Thymus (tissue), 11 donors: ENCODE results near the gene GLG1. TPM values are rescaled to one million over a fixed set of nuclear protein-coding genes. Genes with fewer than 3 reads are reported as not detected.

Experiments used
- DNase-seq, 9 donors: peaks; one replicate each; pipeline ENCODE4 v3.0.0-alpha.2; 2013; ENCODE audit warnings: low spot score in 9 of 9, low read depth in 6 of 9, missing footprints in 1 of 9
- H3K27ac ChIP-seq, 2 donors: one replicate each; pipeline ENCODE4 v1.5.1; 2013; ENCODE audit warnings: control low read depth in 1 of 2, low read depth in 1 of 2, low read length in 1 of 2, mild to moderate bottlenecking in 1 of 2, moderate library complexity in 1 of 2
- H3K27me3 ChIP-seq, 2 donors: one replicate each; pipeline ENCODE4 v1.5.1; 2013; ENCODE audit warnings: low read length in 1 of 2; ENCODE audit not compliant: control insufficient read depth in 2 of 2, insufficient read depth in 1 of 2
- H3K36me3 ChIP-seq, 2 donors: one replicate each; pipeline ENCODE4 v1.5.1; 2013; ENCODE audit warnings: low read length in 1 of 2, mild to moderate bottlenecking in 1 of 2, moderate library complexity in 1 of 2; ENCODE audit not compliant: control insufficient read depth in 2 of 2, insufficient read depth in 2 of 2
- H3K4me1 ChIP-seq, 2 donors: one replicate each; pipeline ENCODE4 v1.5.1; 2013; ENCODE audit warnings: low read length in 2 of 2; ENCODE audit not compliant: control insufficient read depth in 2 of 2, insufficient read depth in 2 of 2
- H3K4me3 ChIP-seq, 2 donors: one replicate each; pipeline ENCODE4 v1.5.1; 2013; ENCODE audit warnings: low read length in 2 of 2, control low read depth in 1 of 2, mild to moderate bottlenecking in 1 of 2
- H3K9me3 ChIP-seq, 2 donors: one replicate each; pipeline ENCODE4 v1.5.1; 2013; ENCODE audit warnings: low read length in 1 of 2, mild to moderate bottlenecking in 1 of 2; ENCODE audit not compliant: control insufficient read depth in 2 of 2, insufficient read depth in 1 of 2
- WGBS: extraction: QIAGEN DNeasy Blood & Tissue Kit; methylation state at CpG from one replicate; pipeline ENCODE4 v1.1.7; 2013; 5-methylcytosine and 5-hydroxymethylcytosine counted together
- polyA plus RNA-seq: library from polyadenylated mRNA; stranded (reverse); fragments of 200-250 nt; gene quantifications from one replicate; pipeline ENCODE4 v1.2.3, GENCODE V29; 2013
- total RNA-seq: library from RNA; stranded (reverse); fragments of 120-200 nt; gene quantifications from one replicate; pipeline ENCODE4 v1.2.4, GENCODE V29; 2013
- donor health status: healthy.

GLG1 gene
- total and polyA plus RNA-seq, 2 donors, result 31.7 to 38.4 TPM

GRCh38 chr16:74465851-74466685 is 140.8 kb downstream of the GLG1 start:
- Histone ChIP-seq H3K4me1 (no peaks in the 10 kb centered on the region), H3K36me3 (peaks cover 71 to 78% of the 10 kb centered on the region in 2 donors), H3K27me3 (no peaks in the 10 kb centered on the region), H3K4me3 (no peak overlapping the region), H3K9me3 (peaks cover 0 to 2% of the 10 kb centered on the region in 2 donors), H3K27ac (no peak overlapping the region)
- WGBS, result 94% methylated on average over 6 of the region's 6 CpGs
- no peak for DNase-seq

- Histone ChIP-seq H3K27me3 (no peaks in the 10 kb centered on the region), H3K9me3 (peaks cover 0 to 2% of the 10 kb centered on the region in 2 donors), H3K36me3 (peaks cover 71 to 77% of the 10 kb centered on the region in 2 donors), H3K4me3 (no peak overlapping the region), H3K27ac (no peak overlapping the region), H3K4me1 (no peaks in the 10 kb centered on the region)
- no peak for DNase-seq
- 97% methylated on average over 7 of the region's 7 CpGs for WGBS
Measured at GRCh38 chr16:74465281-74465680, 141.6 kb downstream of the GLG1 start.

DNA sequence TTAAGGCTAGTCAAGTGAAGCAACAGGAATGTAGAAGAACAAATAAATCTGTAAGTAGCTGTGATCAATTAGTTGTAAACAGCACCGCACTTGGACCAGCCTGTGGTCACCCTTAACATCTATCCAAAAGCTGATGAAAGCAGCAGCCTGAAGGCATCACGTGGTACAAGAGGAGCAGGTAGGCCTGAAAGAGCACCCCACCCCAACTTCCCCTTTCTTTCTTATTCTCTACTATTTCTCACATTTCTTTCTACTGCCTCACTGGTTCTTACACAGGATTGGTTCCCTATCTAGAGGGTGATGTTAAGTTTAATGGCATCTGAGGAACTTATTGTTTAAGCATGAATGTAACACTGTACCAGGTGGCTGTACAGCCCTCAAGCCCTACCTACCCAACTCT is 143.0 kb downstream of the GLG1 start:
- Histone ChIP-seq H3K9me3 (peaks cover 0 to 2% of the 10 kb centered on the region in 2 donors), H3K27me3 (no peaks in the 10 kb centered on the region), H3K4me1 (no peaks in the 10 kb centered on the region), H3K36me3 (peaks cover 66 to 67% of the 10 kb centered on the region in 2 donors), H3K27ac (no peak overlapping the region), H3K4me3 (no peak overlapping the region)
- WGBS, result 94% methylated on average over 2 of the region's 2 CpGs
- DNase-seq, result no peak

DNA sequence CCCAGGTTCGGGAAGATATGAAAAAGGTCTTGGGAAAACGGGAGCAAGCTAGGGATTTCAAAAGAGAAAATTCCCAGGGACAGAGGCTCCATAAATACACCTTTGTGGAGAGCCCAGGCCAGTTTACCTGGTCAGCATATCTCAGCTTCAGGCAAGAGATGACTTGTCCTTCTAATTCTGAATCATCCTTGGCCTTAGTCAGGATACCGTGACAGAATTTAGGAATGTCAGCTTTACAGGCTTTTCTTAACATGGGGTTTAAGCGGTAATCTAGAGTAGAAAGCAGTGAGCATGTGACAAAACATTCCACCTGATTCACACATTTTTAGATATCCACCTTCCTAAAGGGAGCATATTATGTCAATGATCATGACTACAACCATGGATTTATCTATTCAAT is 144.6 kb downstream of the GLG1 start:
- Histone ChIP-seq H3K4me1 (no peaks in the 10 kb centered on the region), H3K27ac (no peak overlapping the region), H3K4me3 (no peak overlapping the region), H3K9me3 (no peaks in the 10 kb centered on the region), H3K36me3 (peaks cover 66 to 67% of the 10 kb centered on the region in 2 donors), H3K27me3 (no peaks in the 10 kb centered on the region)
- WGBS, result 95% methylated on average over 4 of the region's 4 CpGs
- no peak for DNase-seq

DNA sequence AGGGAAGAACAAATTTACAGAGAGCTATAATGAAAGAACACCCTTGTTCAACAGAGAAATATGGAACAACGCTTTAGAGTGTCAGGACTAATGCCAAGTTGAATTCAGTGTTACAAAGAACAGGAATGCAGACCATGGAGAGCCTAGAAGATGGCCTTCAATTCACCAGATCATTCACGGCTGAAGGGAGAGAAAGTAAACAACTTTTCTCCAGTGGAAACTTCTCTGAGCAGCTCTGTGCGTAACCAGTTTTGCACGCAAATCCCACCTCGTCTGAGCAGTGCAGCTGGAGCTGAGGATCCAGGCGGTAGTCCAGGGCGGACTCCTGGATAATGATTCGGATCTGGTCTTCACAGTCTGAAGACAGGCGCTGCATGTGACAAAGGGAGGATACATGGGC is 145.1 kb downstream of the GLG1 start:
- DNase-seq, result no peak
- Histone ChIP-seq H3K27me3 (no peaks in the 10 kb centered on the region), H3K27ac (no peak overlapping the region), H3K9me3 (no peaks in the 10 kb centered on the region), H3K36me3 (peaks cover 66 to 67% of the 10 kb centered on the region in 2 donors), H3K4me3 (no peak overlapping the region), H3K4me1 (no peaks in the 10 kb centered on the region)
- WGBS, result 97% methylated on average over 9 of the region's 9 CpGs

GRCh38 chr16:74460542-74460941 is 146.4 kb downstream of the GLG1 start:
- H3K4me1 ChIP-seq, result no peaks in the 10 kb centered on the region
- no peak for DNase-seq
- no peak overlapping the region for H3K27ac ChIP-seq
- H3K36me3 ChIP-seq, result peaks cover 71 to 74% of the 10 kb centered on the region in 2 donors
- H3K27me3 ChIP-seq, result no peaks in the 10 kb centered on the region
- 98% methylated on average over 7 of the region's 7 CpGs for WGBS
- no peaks in the 10 kb centered on the region for H3K9me3 ChIP-seq
- no peak overlapping the region for H3K4me3 ChIP-seq

GRCh38 chr16:74456290-74456625 is 150.7 kb downstream of the GLG1 start:
- Histone ChIP-seq H3K4me1 (no peaks in the 10 kb centered on the region), H3K9me3 (no peaks in the 10 kb centered on the region), H3K4me3 (no peak overlapping the region), H3K36me3 (peaks cover 62 to 77% of the 10 kb centered on the region in 2 donors), H3K27ac (no peak overlapping the region), H3K27me3 (no peaks in the 10 kb centered on the region)
- no peak for DNase-seq
- 98% methylated on average over 16 of the region's 16 CpGs for WGBS

- no peak overlapping the region for H3K27ac ChIP-seq
- 91% methylated on average over 10 of the region's 10 CpGs for WGBS
- H3K9me3 ChIP-seq, result no peaks in the 10 kb centered on the region
- no peak overlapping the region for H3K4me3 ChIP-seq
- H3K27me3 ChIP-seq, result no peaks in the 10 kb centered on the region
- H3K36me3 ChIP-seq, result peaks cover 67 to 78% of the 10 kb centered on the region in 2 donors
- no peak for DNase-seq
- H3K4me1 ChIP-seq, result no peaks in the 10 kb centered on the region
Measured at GRCh38 chr16:74455619-74456289, 151.2 kb downstream of the GLG1 start.

DNA sequence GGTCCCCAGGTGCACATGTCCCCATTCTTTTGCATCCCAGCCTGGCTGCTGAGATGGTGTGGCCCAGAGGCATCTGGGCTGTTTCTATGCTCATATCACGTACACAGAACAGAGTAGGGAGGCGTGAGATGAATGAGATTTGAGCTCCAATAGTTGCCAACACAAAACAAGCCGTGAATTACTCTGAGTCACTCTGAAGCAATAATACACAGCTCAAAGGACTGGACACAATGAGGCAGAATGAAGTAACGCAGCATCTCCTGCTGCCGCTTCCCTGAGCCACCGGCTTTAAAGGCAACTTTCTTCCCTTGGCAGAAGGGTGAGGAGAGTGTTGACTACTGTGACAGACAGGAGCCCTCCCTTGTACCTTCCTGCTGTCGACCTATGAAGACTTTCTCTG is 151.7 kb downstream of the GLG1 start:
- no peaks in the 10 kb centered on the region for H3K9me3 ChIP-seq
- no peak overlapping the region for H3K27ac ChIP-seq

More for the DNA sequence above, 151.7 kb downstream of the GLG1 start:
- WGBS, result 98% methylated on average over 7 of the region's 7 CpGs
- Histone ChIP-seq H3K4me3 (no peak overlapping the region), H3K36me3 (peaks cover 63 to 74% of the 10 kb centered on the region in 2 donors), H3K4me1 (no peaks in the 10 kb centered on the region), H3K27me3 (no peaks in the 10 kb centered on the region)
- no peak for DNase-seq
